HepG2 (cell line): ENCODE data around the gene CRIP1. TPM values are rescaled to one million over a fixed set of nuclear protein-coding genes. Genes with fewer than 3 reads are reported as not detected.

ENCODE experiments used
- ATRX ChIP-seq: sonication (generic); formaldehyde crosslinking; IDR thresholded peaks from 2 replicates; pipeline ENCODE4 v1.4.0; 2020; ENCODE audit warnings: missing genetic modification reagents, borderline replicate concordance
- EED ChIP-seq: sonication (generic); formaldehyde crosslinking; IDR thresholded peaks from 2 replicates; pipeline ENCODE4 v1.5.0; 2020; ENCODE audit warnings: mild to moderate bottlenecking, missing genetic modification reagents
- ESRRA ChIP-seq: sonication (generic); formaldehyde crosslinking; IDR thresholded peaks from 2 replicates; pipeline ENCODE4 v1.5.1; 2020; ENCODE audit warnings: mild to moderate bottlenecking, low read depth, missing genetic modification reagents
- GATA4 ChIP-seq: sonication (generic); IDR thresholded peaks from 2 replicates; pipeline ENCODE4 v1.6.1; 2016; ENCODE audit warnings: antibody characterized with exemption, low read depth, borderline replicate concordance
- GLI4 ChIP-seq: sonication (generic); formaldehyde crosslinking; IDR thresholded peaks from 2 replicates; pipeline ENCODE4 v1.5.1; 2020; ENCODE audit warnings: missing genetic modification reagents, mild to moderate bottlenecking, moderate library complexity, borderline replicate concordance
- GPN1 ChIP-seq: sonication (generic); formaldehyde crosslinking; IDR thresholded peaks from 2 replicates; pipeline ENCODE4 v1.5.1; 2020; ENCODE audit warnings: missing genetic modification reagents, borderline replicate concordance
- HDAC2 ChIP-seq: sonication (generic); formaldehyde crosslinking; IDR thresholded peaks from 2 replicates; pipeline ENCODE4 v1.4.0; 2020; ENCODE audit warnings: missing genetic modification reagents
- NR2F1 ChIP-seq, 2 experiments: fragments of 450-650 bp in 1 of 2; formaldehyde crosslinking in 1 of 2; IDR thresholded peaks; 2 replicates each; pipeline versions ENCODE4 v1.5.0 to v1.6.1; 2016 to 2020; ENCODE audit warnings: mild to moderate bottlenecking in 1 of 2, missing compliant biosample characterization in 1 of 2, missing genetic modification reagents in 1 of 2, moderate library complexity in 1 of 2
- TEAD3 ChIP-seq: optimal IDR thresholded peaks from 2 replicates; pipeline ENCODE3; 2016; ENCODE audit warnings: borderline replicate concordance
- ZBTB21 ChIP-seq: sonication (generic); formaldehyde crosslinking; IDR thresholded peaks from 2 replicates; pipeline ENCODE4 v1.4.0; 2020; ENCODE audit warnings: missing genetic modification reagents
- ZNF180 ChIP-seq: sonication (generic); formaldehyde crosslinking; IDR thresholded peaks from 2 replicates; pipeline ENCODE4 v1.4.0; 2020; ENCODE audit warnings: low read depth, missing genetic modification reagents, borderline replicate concordance
- ZNF235 ChIP-seq: sonication (generic); formaldehyde crosslinking; IDR thresholded peaks from 2 replicates; pipeline ENCODE4 v1.8.1; 2023; ENCODE audit warnings: mild to moderate bottlenecking, missing genetic modification reagents, borderline replicate concordance
- ZNF292 ChIP-seq: sonication (generic); formaldehyde crosslinking; IDR thresholded peaks from 2 replicates; pipeline ENCODE4 v1.8.1; 2022; ENCODE audit warnings: mild to moderate bottlenecking, low read depth, missing genetic modification reagents, borderline replicate concordance
- ZNF335 ChIP-seq: sonication (generic); formaldehyde crosslinking; IDR thresholded peaks from 2 replicates; pipeline ENCODE4 v1.4.0; 2020; ENCODE audit warnings: missing genetic modification reagents
- ZNF446 ChIP-seq: sonication (generic); formaldehyde crosslinking; IDR thresholded peaks from 2 replicates; pipeline ENCODE4 v1.5.0; 2020; ENCODE audit warnings: mild to moderate bottlenecking, missing genetic modification reagents
- ZNF552 ChIP-seq: sonication (generic); formaldehyde crosslinking; IDR thresholded peaks from 2 replicates; pipeline ENCODE4 v1.9.0; 2022; ENCODE audit warnings: missing genetic modification reagents, mild to moderate bottlenecking, borderline replicate concordance
- ZNF562 ChIP-seq: sonication (generic); formaldehyde crosslinking; IDR thresholded peaks from 2 replicates; pipeline ENCODE4 v1.8.0; 2022; ENCODE audit warnings: missing genetic modification reagents, borderline replicate concordance
- ZNF629 ChIP-seq: sonication (generic); formaldehyde crosslinking; conservative IDR thresholded peaks from 2 replicates; pipeline ENCODE4 v1.5.0; 2020; ENCODE audit warnings: missing genetic modification reagents
- ZNF703 ChIP-seq: sonication (generic); formaldehyde crosslinking; IDR thresholded peaks from 2 replicates; pipeline ENCODE4 v1.5.1; 2020; ENCODE audit warnings: missing genetic modification reagents, mild to moderate bottlenecking, moderate library complexity, borderline replicate concordance
- ZNF773 ChIP-seq: sonication (generic); formaldehyde crosslinking; IDR thresholded peaks from 2 replicates; pipeline ENCODE4 v1.4.0; 2020; ENCODE audit warnings: missing genetic modification reagents, borderline replicate concordance
- ZNF850 ChIP-seq: sonication (generic); formaldehyde crosslinking; conservative IDR thresholded peaks from 2 replicates; pipeline ENCODE4 v1.9.0; 2021; ENCODE audit warnings: mild to moderate bottlenecking, missing genetic modification reagents
- polyA plus RNA-seq, 8 experiments: library from polyadenylated mRNA; depleted of rRNA in 3 of 8; stranded (reverse) in 7 of 8; unstranded in 1 of 8; fragments of >200 nt; fragmentation: Illumina TruSeq in 4 of 8; extraction: Trizol in 4 of 8; gene quantifications; 2 replicates each; pipeline versions ENCODE4 v1.2.1 to v1.2.3, GENCODE V29; 2011 to 2016; ENCODE audit warnings: low read depth in 4 of 8, missing spikeins in 1 of 8, mixed read lengths in 1 of 8; ENCODE audit not compliant: insufficient read depth in 1 of 8
- total RNA-seq, 5 experiments: library from RNA; depleted of rRNA; stranded (reverse); fragments of >200 nt; fragmentation: Illumina TruSeq; extraction: Trizol; gene quantifications; 2 replicates each; pipeline ENCODE4 v1.2.3, GENCODE V29; 2016; ENCODE audit warnings: low read depth in 1 of 5
- TF ChIP-seq, protein P1 (sequence below): sonication (generic); formaldehyde crosslinking; conservative IDR thresholded peaks from 2 replicates; pipeline ENCODE4 v1.8.1; 2023; ENCODE audit warnings: missing genetic modification reagents
- TF ChIP-seq, protein P2 (sequence below): sonication (generic); formaldehyde crosslinking; IDR thresholded peaks from 2 replicates; pipeline ENCODE4 v1.4.0; 2020; ENCODE audit warnings: mild to moderate bottlenecking, missing genetic modification reagents
- TF ChIP-seq, protein P3 (sequence below): sonication (generic); formaldehyde crosslinking; IDR thresholded peaks from 2 replicates; pipeline ENCODE4 v1.4.0; 2020; ENCODE audit warnings: missing genetic modification reagents

CRIP1 gene
- total and polyA plus RNA-seq, 2 of the 13 experiments (the other 11 are each of a cell fraction or from before 2014, with no cell fraction given), result 53.9 to 59.5 TPM

DNA sequence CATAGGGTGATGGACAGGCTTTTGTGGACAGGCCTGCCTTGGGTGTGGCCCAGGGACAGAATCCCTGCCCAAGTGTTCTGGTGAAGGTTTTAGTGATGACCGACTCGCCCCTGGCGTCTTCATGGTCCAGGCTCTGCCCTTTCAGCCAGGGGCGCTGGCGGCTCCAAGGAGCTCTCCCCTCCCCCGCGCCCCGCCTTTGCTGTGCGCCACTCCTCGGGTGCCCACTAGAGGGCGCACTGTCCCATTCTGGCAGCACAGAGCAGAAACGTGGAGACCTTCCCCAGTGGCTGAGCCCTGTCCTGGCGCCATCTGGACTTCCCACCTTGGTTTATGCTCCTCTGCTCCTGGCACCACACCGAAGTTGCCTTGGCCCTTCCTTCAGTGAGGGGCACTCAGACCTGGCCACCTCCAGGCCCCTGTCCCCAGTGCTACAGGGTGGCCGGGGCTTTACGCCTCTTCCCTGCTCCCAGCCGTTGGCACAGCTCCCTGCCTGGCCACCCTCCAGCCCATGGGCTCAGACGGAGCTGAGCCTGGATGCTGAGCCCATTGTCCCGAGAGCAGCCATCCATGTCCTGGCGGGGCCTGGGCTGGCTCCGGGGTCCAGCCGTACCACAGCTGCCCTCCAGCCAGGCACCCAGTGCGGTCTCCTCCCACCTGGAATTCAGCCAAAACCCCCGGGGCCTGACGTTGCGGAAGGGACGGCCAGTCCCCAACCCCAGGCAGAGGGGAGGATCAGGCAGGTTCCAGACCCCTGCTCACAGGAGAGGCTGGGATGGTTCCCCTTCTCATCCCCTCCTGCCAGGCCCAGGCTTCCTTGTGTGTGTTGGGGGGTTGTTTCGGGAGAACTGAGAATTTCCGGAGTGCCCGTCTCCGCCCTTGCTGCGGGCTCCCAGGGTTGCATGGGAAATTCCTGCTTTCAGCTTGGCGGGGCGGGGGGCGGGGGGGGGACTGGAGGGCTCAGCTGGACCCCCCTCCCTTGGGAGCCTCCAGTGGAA lies 5.6 kb upstream of the CRIP1 start (continued):
- TF ChIP-seq ZNF562 (CRISPR knock-in tag) (no peak), ZNF629 (no peak), GATA4 (no peak), GPN1 (CRISPR knock-in tag) (no peak), ZNF552 (CRISPR knock-in tag) (no peak), ZNF235 (no peak), ZBTB21 (CRISPR knock-in tag) (no peak), ZNF292 (CRISPR knock-in tag) (no peak), ZNF446 (CRISPR knock-in tag) (no peak), HDAC2 (CRISPR knock-in tag) (peak; percentile 42; the same call in 1 of the 2 replicates), GLI4 (peak; percentile 51; the same call in 1 of the 2 replicates), TEAD3 (CRISPR knock-in tag) (peak; percentile 35), ZNF773 (no peak), ZNF335 (CRISPR knock-in tag) (no peak), EED (CRISPR knock-in tag) (0 out of 2 replicates have a peak, but pooled peaks have one; percentile 20), ATRX (CRISPR knock-in tag) (no peak), ESRRA (no peak), NR2F1 (CRISPR knock-in tag; IDR thresholded peaks at IDR 0.05) (no peak), ZNF703 (CRISPR knock-in tag) (no peak), ZNF180 (CRISPR knock-in tag) (no peak), ZNF850 (CRISPR knock-in tag) (no peak)
- TF ChIP-seq, protein P1, sequence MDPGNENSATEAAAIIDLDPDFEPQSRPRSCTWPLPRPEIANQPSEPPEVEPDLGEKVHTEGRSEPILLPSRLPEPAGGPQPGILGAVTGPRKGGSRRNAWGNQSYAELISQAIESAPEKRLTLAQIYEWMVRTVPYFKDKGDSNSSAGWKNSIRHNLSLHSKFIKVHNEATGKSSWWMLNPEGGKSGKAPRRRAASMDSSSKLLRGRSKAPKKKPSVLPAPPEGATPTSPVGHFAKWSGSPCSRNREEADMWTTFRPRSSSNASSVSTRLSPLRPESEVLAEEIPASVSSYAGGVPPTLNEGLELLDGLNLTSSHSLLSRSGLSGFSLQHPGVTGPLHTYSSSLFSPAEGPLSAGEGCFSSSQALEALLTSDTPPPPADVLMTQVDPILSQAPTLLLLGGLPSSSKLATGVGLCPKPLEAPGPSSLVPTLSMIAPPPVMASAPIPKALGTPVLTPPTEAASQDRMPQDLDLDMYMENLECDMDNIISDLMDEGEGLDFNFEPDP (CRISPR knock-in tag), result no peak
- TF ChIP-seq, protein P2, sequence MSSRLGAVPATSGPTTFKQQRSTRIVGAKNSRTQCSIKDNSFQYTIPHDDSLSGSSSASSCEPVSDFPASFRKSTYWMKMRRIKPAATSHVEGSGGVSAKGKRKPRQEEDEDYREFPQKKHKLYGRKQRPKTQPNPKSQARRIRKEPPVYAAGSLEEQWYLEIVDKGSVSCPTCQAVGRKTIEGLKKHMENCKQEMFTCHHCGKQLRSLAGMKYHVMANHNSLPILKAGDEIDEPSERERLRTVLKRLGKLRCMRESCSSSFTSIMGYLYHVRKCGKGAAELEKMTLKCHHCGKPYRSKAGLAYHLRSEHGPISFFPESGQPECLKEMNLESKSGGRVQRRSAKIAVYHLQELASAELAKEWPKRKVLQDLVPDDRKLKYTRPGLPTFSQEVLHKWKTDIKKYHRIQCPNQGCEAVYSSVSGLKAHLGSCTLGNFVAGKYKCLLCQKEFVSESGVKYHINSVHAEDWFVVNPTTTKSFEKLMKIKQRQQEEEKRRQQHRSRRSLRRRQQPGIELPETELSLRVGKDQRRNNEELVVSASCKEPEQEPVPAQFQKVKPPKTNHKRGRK (CRISPR knock-in tag), result no peak
- TF ChIP-seq, protein P3, sequence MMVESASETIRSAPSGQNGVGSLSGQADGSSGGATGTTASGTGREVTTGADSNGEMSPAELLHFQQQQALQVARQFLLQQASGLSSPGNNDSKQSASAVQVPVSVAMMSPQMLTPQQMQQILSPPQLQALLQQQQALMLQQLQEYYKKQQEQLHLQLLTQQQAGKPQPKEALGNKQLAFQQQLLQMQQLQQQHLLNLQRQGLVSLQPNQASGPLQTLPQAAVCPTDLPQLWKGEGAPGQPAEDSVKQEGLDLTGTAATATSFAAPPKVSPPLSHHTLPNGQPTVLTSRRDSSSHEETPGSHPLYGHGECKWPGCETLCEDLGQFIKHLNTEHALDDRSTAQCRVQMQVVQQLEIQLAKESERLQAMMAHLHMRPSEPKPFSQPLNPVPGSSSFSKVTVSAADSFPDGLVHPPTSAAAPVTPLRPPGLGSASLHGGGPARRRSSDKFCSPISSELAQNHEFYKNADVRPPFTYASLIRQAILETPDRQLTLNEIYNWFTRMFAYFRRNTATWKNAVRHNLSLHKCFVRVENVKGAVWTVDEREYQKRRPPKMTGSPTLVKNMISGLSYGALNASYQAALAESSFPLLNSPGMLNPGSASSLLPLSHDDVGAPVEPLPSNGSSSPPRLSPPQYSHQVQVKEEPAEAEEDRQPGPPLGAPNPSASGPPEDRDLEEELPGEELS (CRISPR knock-in tag), result 0 out of 2 replicates have a peak, but pooled peaks have one; percentile 7
